TTC549 (cell line): ENCODE measurements around the gene COX7A2L.
"Not testable (repeated sequence)": the region's sequence is repeated elsewhere in the genome, so short reads cannot be mapped to it uniquely, and the experiment has no call there.

ENCODE experiments used
- FAIRE-seq: peaks from 2 replicates; lab custom pipeline; 2012; peaks lifted over from hg19 to GRCh38; lab: Jason Lieb, UNC

COX7A2L gene

DNA sequence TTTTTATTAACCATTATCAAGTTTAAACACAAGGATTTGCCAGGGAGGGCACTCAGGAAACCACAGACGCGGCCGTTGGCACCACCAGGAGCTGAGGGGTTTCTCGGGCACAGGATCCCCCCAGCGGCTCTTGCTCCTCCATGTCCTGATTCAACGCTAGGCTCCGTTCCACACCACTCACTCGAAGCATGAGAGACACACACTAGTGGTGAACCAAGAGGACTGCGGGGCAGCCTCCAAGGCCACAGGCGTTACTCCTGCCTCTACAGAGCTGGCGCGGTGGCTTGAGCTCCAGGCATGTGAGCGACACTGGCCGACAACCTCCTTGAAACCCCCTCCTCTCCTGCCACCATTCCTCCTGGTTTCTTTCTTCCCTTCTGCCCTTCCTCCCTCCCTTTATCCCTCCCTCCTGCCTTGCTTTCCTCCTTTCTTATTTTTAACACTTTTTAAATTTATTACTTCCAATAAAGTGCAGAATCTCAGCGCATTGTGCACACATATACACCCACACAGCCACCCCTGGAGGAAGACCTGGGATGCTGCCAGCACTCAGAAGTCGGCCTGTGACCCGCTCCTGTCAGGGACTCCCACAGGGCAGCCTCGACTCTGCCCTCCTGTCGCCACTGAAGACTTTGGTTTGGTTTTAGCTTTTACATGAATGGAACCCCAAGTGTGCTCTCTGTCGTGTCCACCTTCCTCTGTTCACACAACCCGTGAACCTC is 21.7 kb downstream of the COX7A2L start:
- FAIRE-seq: no peak

DNA sequence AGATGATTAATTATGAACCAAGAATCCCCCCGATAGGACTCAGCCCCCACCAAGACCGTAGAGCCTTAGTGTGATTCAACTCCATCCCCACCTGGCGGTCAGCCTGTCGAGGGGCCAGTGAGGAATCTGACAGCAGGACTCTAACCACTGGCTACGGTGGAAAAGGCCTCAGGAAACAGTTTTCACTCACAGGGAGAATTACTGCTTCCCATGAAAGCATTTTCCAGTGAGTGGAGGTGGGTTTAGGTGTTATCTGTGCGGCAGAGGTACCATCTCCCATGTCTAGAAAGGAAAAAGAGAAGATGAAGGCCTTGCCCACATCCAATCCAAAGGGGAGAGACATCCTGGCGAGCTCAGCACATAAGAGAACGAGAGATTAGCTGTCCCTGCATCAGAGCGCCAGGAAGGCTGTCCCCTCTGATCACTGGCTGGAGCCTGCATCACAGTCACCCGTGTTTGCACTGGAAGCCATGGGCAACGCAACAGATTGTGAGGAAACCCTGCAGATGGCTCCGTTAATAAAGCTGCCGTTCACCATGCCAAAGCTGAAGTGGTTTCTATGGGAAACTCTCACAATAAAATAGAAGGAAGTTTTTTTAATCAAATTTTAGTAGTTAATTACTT is 22.3 kb downstream of the COX7A2L start:
- no peak for FAIRE-seq

DNA sequence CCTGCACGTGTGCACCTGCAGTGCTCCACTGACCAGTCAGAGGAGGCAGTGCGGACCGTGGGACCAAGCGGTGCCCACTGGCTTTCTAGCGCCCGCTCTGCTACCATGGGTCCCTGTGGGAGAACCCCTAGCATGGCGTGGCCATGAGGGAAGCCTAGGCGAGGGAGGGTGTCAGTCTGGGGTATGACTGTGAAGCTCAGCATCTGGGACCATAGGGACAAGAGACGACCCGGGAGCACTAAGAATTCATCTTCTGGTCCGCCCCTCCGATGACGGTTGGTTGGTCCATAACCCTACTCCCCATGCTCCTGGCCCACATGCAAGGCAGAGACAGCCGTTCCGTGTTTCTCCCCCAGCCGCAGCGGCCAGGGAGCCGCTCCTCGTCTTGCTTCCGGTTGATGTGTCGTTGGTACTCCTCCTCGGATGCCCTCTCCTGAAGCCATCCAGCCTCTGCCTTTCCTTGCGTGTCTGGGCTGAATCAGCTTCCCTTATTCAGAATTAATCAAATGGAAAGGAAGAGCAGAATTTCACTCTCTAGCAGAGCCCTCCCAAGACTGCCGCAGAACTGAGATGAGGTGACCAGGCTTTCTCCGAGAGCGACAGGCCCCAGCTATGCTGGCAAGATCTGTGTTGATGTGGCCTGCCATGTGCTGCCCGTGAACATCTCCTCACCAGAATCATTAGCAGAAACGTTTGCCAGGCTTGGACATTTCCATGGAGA is 23.0 kb downstream of the COX7A2L start:
- no peak for FAIRE-seq

DNA sequence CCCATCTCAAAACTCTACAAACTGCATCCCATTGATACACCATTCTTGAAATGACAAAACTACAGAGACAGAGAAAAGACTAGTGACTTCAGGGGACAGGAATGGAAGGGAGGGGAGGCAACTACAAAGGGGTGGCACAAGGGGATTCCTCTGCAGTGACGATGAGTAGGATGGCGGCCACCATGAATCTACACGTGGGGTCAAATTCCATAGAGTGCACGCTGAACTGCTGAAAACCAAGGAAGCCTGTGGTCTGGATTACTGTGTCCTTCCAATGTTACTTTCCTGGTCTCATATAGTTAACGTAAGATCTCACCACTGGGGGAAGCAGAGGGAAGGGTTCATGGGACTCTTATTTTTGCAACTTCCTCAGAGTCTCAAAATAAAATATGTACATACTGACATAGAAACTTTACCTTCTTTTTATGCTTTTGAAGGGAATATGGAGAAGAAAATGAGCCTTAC is 23.6 kb downstream of the COX7A2L start:
- FAIRE-seq: no peak

DNA sequence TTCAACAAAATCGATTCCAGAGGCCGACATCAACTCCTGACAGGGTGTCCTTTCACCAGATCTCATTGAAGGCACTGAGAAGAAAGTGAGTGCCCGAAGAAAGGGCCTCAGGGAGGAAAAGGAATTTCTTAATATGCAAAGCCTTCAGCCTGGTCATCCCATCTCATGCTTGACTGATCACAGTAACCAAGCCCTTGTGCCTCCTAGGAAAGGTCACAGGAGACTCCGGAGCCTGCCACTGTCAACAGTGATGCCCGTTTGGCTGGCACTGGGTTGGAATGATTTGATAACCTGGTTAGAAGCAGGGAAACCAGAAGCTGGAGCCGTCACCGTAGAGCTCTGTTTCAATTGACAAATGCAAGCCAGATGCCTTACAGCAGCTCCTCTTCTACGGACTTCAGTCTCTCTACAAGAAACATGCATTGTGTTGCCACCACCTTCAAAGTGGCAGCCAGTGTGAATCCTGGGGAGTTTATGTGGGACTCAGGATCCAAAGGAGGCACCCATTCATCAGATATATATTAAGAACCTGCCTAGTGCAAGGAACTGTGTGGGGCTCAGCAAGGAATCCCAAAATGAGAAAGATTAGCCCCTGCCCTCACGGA is 24.6 kb downstream of the COX7A2L start:
- FAIRE-seq: no peak

DNA sequence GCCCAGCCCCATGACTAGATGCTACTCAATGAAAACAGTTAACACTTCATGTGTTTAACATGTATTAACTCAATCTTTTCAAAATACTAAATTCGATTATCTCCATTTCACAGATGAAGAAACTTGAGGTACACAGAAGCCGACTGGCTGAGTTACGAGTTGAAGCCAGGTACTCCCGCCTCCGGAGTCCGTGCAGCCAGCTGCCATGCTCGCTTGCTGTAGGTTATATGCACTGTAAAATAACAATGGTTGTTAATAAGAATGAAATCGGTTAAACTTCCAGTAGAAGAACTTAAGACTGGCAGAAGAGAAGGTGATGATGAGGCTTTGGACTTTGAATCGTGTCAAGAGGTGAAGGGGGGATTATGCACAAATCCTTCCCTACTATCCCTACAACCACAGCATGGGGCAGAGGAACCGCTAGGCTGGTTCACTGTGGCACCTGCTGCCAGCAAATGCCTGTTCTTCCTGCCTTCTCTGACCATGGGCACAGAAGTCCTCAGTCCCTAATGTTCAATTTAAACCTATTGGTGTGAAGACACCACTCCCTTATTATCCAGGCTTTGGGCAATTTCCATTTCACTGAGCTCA is 25.4 kb downstream of the COX7A2L start:
- no peak for FAIRE-seq

DNA sequence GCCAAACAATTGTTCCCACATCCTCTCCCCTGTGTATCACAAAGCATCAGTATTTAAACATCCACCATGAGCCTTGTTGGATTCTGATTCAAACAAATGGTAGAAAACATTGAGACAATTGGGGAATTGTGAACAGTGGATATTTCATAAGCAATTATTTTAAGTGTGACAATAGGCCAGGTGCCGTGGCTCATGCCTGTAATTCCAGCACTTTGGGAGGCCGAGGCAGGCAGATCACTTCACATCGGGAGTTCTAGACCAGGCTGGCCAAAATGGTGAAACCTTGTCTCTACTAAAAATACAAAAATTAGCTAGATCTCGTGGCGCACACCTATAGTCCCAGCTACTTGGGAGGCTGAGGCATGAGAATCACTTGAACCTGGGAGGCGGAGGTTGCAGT is 26.2 kb downstream of the COX7A2L start:
- not testable (repeated sequence) for FAIRE-seq

DNA sequence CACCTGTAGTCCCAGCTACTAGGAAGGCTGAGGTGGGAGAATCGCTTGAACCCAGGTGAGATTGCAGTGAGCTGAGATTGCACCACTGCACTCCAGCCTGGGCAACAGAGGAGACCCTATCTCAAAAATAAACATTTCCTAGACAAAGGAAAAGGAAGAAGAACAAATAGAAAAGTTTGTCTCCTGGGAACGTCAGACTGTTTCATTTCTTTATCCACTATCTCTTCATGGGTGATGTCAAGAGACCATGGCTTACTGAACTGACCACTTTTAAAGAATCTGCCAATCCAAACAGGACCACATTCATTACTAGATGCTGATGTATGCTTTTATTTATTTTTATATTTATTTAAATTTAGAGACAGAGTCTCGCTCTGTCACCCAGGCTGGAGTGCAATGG is 26.8 kb downstream of the COX7A2L start:
- no peak for FAIRE-seq

DNA sequence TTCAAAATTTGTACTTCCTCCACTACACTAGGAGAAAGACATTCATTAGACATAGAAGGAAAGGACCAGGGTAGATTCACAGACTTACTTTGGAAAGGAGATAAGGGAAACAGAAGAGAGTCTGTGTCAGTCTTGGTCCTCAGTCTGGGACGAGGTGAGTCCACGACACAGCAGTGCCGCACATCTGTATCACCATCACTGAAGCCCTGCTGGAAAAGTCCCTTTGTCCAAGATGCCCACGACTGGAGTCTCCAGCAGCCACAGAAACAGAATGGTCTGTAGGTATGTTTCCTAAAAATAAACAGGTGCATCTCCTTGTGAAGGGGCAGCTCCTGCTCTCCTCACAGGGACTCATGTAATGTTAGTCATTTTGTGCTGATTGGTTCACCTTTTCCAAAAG is 27.4 kb downstream of the COX7A2L start:
- no peak for FAIRE-seq

DNA sequence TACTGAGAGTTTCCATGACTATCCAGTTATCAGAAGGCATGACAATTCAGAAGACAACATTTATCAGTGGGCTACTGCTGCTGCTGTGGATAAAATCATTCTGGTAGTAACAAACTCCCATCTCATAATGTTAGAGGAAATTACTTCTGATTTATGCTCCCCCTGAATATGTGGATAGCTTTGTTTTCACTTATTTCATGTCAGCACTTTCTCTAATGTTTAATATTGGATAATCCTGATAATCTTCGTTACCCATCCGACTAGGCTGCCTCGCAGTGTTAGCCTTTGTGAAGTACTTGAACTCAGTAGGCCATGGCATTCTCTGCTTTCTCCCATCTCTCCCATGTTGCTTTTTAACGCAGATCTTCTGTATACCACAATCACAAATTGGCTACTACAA is 28.4 kb downstream of the COX7A2L start:
- no peak for FAIRE-seq

DNA sequence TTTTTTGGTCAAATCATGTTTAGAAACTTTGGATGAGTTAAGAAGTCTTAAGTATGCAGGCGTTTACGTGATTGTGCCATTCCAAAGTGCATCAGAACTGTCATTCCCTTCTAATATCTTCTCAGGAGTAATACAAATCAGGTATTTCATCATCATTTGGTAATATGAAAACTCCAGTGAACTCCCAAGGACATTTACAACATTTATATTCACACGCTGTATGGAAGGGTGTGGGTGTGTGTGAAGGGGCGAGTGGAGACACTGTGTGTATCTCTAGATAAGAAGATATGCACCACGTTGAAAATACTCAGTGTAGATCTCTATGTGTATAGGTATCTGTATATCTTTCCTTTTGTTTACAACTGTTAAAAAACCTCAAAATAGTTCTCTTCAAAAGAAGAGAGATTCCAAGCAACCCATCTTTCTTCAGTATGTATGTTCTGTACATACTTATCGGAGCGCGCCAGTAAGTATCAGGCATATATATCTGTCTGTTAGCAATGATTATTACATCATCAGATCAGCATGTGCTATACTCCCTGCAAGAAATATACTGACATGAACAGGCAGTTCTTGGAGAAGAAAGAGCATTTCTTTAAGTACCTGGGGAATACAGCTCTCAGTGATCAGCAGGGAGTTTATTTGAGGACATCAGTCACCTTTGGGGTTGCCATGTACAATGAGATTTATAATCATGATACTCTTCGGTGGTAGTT is 29.3 kb downstream of the COX7A2L start:
- no peak for FAIRE-seq

DNA sequence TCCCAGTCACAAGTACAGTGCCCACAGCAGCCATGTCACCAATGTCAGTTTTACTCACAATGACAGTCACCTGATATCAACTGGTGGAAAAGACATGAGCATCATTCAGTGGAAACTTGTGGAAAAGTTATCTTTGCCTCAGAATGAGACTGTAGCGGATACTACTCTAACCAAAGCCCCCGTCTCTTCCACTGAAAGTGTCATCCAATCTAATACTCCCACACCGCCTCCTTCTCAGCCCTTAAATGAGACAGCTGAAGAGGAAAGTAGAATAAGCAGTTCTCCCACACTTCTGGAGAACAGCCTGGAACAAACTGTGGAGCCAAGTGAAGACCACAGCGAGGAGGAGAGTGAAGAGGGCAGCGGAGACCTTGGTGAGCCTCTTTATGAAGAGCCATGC is 31.3 kb downstream of the COX7A2L start:
- FAIRE-seq: no peak

DNA sequence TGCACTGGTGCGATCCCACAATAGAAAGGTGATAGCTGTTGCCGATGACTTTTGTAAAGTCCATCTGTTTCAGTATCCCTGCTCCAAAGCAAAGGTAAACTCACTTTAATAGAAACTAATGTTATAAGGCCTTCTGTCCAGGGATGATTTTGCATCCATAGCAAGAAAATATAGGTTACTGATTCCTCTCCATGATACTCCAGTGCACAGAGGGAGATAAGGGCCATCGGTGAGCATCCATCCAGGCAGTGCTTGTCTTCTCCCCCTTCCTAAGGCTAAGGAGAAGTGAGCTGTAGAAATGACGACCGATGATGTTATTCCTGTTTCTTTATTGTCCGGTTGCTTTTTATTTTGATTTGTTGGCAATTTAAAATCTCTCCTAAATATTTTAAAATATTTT is 32.1 kb downstream of the COX7A2L start:
- no peak for FAIRE-seq

DNA sequence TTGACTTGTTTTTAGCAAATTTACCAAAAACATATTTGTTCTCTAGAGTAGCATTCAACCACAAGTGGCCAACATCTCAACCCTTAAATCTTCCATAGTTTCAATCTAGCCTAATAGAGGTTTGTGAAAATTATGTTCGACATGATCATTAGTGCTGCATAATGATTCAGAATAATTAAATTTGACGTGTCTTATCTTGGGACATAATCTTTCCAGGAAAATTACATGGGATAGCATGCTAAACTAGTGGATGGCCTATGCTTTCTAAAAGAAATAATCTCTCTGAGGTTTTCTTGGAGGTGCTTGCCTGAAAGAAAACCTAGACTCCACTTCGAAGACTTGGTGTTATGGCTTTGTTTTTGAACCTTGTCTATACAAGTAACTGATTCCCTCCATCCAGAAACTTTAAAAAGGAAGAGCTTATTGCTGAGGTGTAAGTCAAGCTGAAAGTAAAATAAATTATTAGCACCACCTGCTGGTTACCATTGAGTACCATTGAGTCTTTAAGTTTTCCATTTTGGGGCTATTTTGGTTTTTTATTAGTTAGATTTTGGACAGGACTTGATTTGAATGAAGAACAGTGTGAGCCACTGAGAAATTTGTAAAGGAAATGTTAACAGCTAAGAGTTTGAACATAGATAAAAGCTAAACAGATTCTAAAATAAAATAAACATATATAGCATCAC is 32.7 kb downstream of the COX7A2L start:
- peak; percentile 67 for FAIRE-seq

DNA sequence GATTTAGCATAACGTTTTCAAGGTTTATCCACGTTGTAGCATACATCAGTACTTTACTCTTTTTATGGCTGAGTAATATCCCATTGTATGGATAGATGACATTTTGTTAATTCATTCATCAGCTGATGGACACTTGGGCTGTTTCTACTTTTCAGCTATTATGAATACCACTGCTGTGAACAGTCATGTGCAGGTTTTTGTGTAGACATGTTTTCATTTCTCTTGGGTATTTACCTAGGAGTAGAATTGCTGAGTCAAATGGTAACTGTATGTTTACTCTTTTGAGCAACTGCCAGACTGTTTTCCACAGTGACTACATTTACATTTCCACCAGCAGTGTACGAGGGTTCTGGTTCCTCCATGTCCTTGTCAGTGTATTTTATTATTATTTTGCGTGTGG is 33.9 kb downstream of the COX7A2L start:
- FAIRE-seq: no peak

DNA sequence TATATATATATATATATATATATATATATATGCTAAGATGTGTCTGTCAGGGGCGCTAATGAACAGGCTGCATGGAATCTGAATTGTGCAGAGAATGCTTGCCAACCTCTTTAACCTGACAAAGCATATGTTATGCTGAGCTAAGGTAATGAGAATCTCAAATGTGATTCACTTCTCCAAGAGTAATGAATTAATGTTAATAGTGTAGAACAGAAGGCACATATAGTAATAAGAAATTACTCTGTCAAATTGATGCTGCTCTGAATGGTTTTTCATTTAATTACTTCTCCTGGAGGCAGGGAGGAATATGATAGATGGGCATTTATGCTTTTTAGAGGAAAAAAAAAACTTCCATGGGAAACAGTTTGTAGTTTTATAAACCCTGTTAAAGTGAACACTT is 35.4 kb downstream of the COX7A2L start:
- FAIRE-seq: no peak

DNA sequence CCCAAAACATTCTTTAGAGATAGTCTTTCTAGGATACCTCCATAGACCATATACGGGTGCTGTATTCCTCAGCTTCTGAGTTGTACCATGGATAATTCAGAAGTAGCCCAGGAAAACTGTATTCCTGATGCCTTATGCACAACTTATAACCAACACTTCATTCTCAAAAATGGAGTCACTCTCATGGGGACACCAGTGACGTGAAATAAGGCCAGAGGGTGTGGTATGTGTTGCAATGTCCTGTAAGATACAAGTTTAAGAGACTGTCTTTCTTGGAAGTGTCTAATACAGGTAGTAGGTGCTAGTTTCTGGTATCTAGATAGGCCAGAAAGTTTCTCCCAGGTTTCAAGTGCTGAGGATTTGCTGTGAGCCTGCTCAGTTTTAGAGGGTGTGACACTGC is 36.1 kb downstream of the COX7A2L start:
- no peak for FAIRE-seq

DNA sequence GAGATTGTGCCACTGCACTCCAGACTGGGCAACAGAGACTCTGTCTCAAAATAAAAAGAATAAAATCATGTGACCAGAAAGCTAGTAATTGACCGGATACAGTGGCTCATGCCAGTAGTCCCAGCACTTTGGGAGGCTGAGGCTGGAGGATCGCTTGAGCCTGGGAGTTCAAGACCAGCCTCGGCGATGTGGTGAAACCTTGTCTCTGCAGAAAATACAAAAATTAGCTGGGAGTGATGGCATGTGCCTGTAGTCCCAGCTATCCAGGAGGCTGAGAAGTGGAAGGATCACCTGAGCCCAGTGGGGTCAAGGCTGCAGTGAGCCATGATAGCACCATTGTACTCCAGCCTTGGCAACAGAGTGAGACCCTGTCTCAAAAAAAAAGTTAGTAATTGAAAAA is 36.8 kb downstream of the COX7A2L start:
- FAIRE-seq: no peak

DNA sequence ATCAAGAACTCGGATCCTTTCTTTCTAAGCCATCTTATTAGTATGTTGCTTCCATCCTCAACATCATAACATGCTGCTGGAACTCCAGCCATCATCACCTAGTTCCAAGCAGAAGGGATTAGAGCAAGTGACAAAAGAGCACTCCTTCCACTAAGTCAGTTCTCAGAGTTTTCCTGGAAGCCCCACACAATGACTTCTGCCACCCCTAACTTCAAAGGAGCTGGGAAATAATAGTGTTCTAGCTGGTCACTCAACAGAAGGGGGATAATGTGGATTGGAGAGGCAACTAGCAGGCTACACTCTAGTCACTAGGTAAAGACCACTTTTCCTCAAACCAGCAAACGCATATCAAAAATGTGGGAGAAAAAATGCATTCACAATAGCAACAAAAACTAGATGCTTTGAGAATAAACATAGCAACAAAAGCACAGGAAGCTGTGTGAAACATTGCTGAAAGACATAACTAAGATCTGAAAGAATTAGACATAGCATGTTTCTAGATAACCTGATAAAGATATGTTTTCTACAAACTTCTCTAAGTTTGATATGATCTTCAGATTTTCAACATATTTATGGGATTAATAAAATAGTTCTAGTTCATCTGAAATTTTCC is 39.5 kb downstream of the COX7A2L start:
- FAIRE-seq: no peak

DNA sequence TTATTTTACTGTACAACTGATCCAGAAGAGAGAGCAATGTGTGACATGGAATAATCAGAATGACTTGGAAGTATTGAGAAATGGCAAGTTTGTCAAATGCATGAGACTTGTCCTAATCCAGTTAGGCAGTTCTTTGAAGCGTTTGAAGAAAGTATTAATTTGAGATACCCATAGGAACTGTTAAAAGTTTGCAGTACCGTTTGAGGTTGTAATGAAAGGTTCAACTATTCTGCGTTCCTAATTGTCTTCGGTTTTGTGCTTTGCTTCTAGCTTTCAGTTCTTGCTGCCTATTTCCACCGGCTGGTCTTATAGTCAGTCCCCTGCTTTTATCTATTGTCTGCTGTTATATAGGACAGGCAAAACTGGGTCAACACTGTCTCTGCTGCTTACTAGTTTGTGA is 41.8 kb downstream of the COX7A2L start:
- no peak for FAIRE-seq

DNA sequence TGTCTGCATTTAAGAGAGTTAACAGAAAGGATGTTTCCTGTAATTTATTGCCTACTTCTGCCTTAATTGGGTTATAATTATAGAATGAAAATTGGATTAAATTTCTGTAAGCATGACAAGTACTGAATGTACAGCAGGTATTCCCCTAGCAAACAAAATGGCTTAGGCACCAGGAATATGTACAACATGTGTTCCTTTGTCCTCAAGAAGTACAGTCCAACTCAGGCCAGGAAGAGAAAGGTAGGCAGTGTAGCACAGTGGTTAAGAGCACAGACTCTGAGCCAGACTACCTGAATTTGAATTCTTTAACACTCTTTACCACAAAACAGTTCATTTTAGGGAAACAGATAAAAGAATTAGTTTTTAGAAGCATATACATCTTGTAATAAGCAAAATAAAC is 43.1 kb downstream of the COX7A2L start:
- FAIRE-seq: no peak
